K562 (cell line): ENCODE data around the gene TRIM44. TPM values are rescaled to one million over a fixed set of nuclear protein-coding genes. Genes with fewer than 3 reads are reported as not detected.

Source experiments
- ATAC-seq: fragments of 200-7000 bp; cut with Tn5 transposase; 3 replicates; pipeline ENCODE4 v1.9.1; 2020; ENCODE audit warnings: moderate library complexity
- BruUV-seq: library from RNA; stranded (reverse); fragments of 400-500 nt; replicated peaks from 2 replicates; lab custom pipeline; 2021; lab: Mats Ljungman, UMichigan
- CTCF ChIA-PET: fragments of 300-600 bp; formaldehyde crosslinking; extraction: SDS; loops from one replicate; lab custom pipeline; 2021; ENCODE audit warnings: low intra/inter-chr PET ratio; lab: Yijun Ruan, JAX
- POLR2A ChIA-PET: fragments of 300-600, 350-650 bp; sonication (Branson Sonifier 250); formaldehyde crosslinking; extraction: SDS; loops from one replicate; lab custom pipeline; 2021; ENCODE audit warnings: antibody characterized with exemption, inconsistent platforms; lab: Yijun Ruan, JAX
- DNase-seq, 4 experiments: peaks; one replicate each; pipeline versions ENCODE4 v3.0.0 to v3.0.0-alpha.2; 2011 to 2018; ENCODE audit warnings: low spot score in 3 of 4, mixed read lengths in 3 of 4; ENCODE audit errors: extremely low read depth in 1 of 4
- FAIRE-seq: peaks from 2 replicates; lab custom pipeline; 2011; peaks lifted over from hg19 to GRCh38; lab: Jason Lieb, UNC
- H2AFZ ChIP-seq: 2 replicates; pipeline ENCODE4 v1.6.0; 2011; ENCODE audit warnings: low read depth, low read length, control low read depth, inconsistent platforms
- H3K27ac ChIP-seq: fragments of 200-600 bp; 3 replicates; pipeline ENCODE4 v1.8.0; 2011; ENCODE audit warnings: low read depth, mild to moderate bottlenecking, control low read depth, inconsistent platforms, low read length, moderate library complexity, mixed read lengths; ENCODE audit errors: extremely low read depth
- H3K27me3 ChIP-seq, 2 experiments: fragments of 300-600 bp in 1 of 2; 2 replicates in 1 of 2; 3 replicates in 1 of 2; pipeline versions ENCODE4 v1.6.0 to v1.8.0; 2011; ENCODE audit warnings: inconsistent platforms in 2 of 2, low read length in 2 of 2, mild to moderate bottlenecking in 1 of 2, mixed read lengths in 1 of 2, moderate library complexity in 1 of 2; ENCODE audit not compliant: control insufficient read depth in 2 of 2, insufficient read depth in 2 of 2
- H3K36me3 ChIP-seq: fragments of 300-600 bp; 3 replicates; pipeline ENCODE4 v1.8.0; 2011; ENCODE audit warnings: mild to moderate bottlenecking, low read length, inconsistent platforms; ENCODE audit not compliant: control insufficient read depth, insufficient read depth
- H3K4me1 ChIP-seq, 2 experiments: fragments of 200-600 bp in 1 of 2; replicated peaks in 1 of 2; 2 replicates in 1 of 2; 3 replicates in 1 of 2; pipeline versions ENCODE4 v1.5.1 to v1.8.0; 2011; ENCODE audit warnings: inconsistent platforms in 2 of 2, low read length in 2 of 2, mild to moderate bottlenecking in 1 of 2, mixed read lengths in 1 of 2, moderate library complexity in 1 of 2; ENCODE audit not compliant: control insufficient read depth in 2 of 2, insufficient read depth in 2 of 2
- H3K4me2 ChIP-seq: 2 replicates; pipeline ENCODE4 v1.6.1; 2011; ENCODE audit warnings: low read length, control low read depth, inconsistent platforms, mixed read lengths; ENCODE audit not compliant: insufficient read depth
- H3K4me3 ChIP-seq: fragments of 200-600 bp; sonication (generic), shearing (Covaris generic); 2 replicates; pipeline ENCODE4 v1.5.1; 2016; ENCODE audit warnings: control low read depth, inconsistent platforms
- H3K79me2 ChIP-seq: fragments of 200-600 bp; 3 replicates; pipeline ENCODE4 v1.8.0; 2011; ENCODE audit warnings: low read length, inconsistent platforms; ENCODE audit not compliant: control insufficient read depth, insufficient read depth
- H3K9ac ChIP-seq, 2 experiments: 2 replicates each; pipeline versions ENCODE4 v1.6.0 to v1.6.1; 2011; ENCODE audit warnings: low read depth in 2 of 2, low read length in 2 of 2, control low read depth in 1 of 2, inconsistent platforms in 1 of 2, mild to moderate bottlenecking in 1 of 2, mixed read lengths in 1 of 2; ENCODE audit not compliant: insufficient read depth in 1 of 2
- H3K9me1 ChIP-seq: one replicate; pipeline ENCODE4 v1.6.0; 2011; ENCODE audit warnings: inconsistent platforms, mild to moderate bottlenecking, low read length, moderate library complexity; ENCODE audit not compliant: control insufficient read depth, insufficient read depth
- H3K9me3 ChIP-seq: replicated peaks from 2 replicates; pipeline ENCODE4 v1.5.1; 2011; ENCODE audit warnings: low read depth, low read length, inconsistent platforms; ENCODE audit not compliant: control insufficient read depth, insufficient read depth
- H4K20me1 ChIP-seq: replicated peaks from 2 replicates; pipeline ENCODE4 v1.6.1; 2011; ENCODE audit warnings: low read length, inconsistent platforms, mixed read lengths; ENCODE audit not compliant: control insufficient read depth, insufficient read depth
- MEIS2 ChIP-seq: fragments of 450-650 bp; IDR thresholded peaks from 2 replicates; pipeline ENCODE4 v1.6.1; 2014; ENCODE audit warnings: mild to moderate bottlenecking; ENCODE audit not compliant: partially characterized antibody
- WGBS: fragments of 100-300 bp; shearing (Covaris generic); methylation state at CpG from one replicate; pipeline ENCODE4 v1.1.6; 2016; ENCODE audit warnings: low coverage, mixed read lengths; ENCODE audit not compliant: insufficient coverage; ENCODE audit errors: missing lambda C conversion rate; 5-methylcytosine and 5-hydroxymethylcytosine counted together
- in situ Hi-C: fragments of 300-500 bp; cut with MboI; formaldehyde crosslinking; loops from 4 replicates; pipeline ENCODE4 v1.15.0; 2018; ENCODE audit warnings: inconsistent platforms, mixed read lengths
- intact Hi-C: fragments of 100-400 bp; cut with micrococcal nuclease; formaldehyde crosslinking; loops from 2 replicates; pipeline ENCODE4 v1.14.2; 2022
- polyA plus RNA-seq, 8 experiments: library from polyadenylated mRNA; depleted of rRNA in 4 of 8; stranded (reverse) in 5 of 8; unstranded in 3 of 8; fragments of >200 nt; fragmentation: Nextera tagmentation in 2 of 8; fragmentation: Illumina TruSeq in 1 of 8; extraction: Ambion mirVana in 2 of 8; extraction: Trizol in 1 of 8; gene quantifications; 2 replicates each; pipeline versions ENCODE4 v1.2.1 to v1.2.3, GENCODE V29; 2011 to 2014; ENCODE audit warnings: inconsistent platforms in 1 of 8, missing spikeins in 1 of 8
- total RNA-seq, 7 experiments: library from RNA; depleted of rRNA in 6 of 7; stranded (reverse); fragments of >200 nt in 6 of 7; fragmentation: Illumina TruSeq in 2 of 7; extraction: Trizol in 2 of 7; gene quantifications; 2 replicates each; pipeline versions ENCODE4 v1.2.1 to v1.2.3, GENCODE V29; 2011 to 2021; ENCODE audit warnings: low replicate concordance in 1 of 7
- TF ChIP-seq, protein P1 (sequence below), 2 experiments: IDR thresholded peaks in 1 of 2; conservative IDR thresholded peaks in 1 of 2; 2 replicates each; pipeline ENCODE4 v1.6.1; 2016; ENCODE audit warnings: low read depth in 2 of 2, mild to moderate bottlenecking in 1 of 2, missing compliant biosample characterization in 1 of 2, missing genetic modification characterization in 1 of 2, moderate library complexity in 1 of 2
- TF ChIP-seq, protein P2 (sequence below): fragments of 450-650 bp; conservative IDR thresholded peaks from 2 replicates; pipeline ENCODE4 v1.6.1; 2016; ENCODE audit warnings: missing genetic modification characterization, low read depth, mild to moderate bottlenecking, control low read depth, missing compliant biosample characterization

The TRIM44 gene
- total and polyA plus RNA-seq, 9 of the 15 experiments (the other 6 are each of a cell fraction or from before 2014, with no cell fraction given): 8.3 to 105 (median 37.2) TPM

DNA sequence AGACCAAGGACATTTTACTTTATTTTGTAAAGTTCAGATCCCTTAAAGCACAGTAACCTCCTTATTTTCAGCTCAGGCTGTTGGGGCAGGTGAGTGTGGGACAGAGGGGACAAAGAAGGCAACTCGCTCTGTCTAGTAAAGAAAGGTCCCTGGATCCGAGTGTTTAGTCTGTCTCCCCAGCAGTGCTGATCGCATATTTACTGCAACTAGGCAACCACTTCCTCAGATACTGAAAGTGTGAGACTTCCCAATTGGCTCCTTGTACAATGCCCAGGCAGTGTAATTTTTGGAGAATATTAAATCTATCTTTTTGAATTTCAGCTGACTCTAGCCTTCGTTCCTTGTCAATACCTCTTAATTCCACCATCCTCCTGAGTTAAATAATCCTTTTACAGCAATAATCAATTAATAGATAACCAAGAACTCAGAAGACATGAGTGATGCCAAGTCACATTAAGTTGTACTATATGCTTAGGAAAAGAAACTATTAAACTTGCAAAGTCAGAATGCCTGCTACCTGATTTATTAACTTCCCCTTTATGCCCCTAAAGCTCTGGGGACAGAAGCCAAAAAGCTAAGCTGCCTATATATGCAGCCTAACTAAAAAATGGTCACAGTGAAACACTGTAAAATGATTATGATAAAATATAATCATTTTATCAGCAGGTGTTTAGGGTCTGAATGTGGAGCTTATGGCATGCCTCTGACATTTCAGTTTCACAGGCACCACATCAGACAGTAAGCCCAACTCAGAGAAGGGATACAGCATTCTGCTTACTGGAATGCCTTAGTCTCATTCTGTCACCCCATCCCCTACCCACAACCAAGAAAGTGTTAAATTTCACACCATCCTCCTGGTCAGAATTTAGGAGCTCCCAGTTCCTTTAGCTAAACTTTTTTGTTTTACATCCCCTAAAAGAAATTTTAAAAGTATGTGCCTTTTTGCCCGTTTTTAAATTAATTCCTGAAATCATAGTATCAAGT lies 138.7 kb downstream of the TRIM44 start:
- CTCF ChIA-PET: no interaction called here
- peaks cover 4% of the 10 kb centered on the region; the same call in 2 of the 3 replicates for H3K36me3 ChIP-seq
- TF ChIP-seq, protein P1, sequence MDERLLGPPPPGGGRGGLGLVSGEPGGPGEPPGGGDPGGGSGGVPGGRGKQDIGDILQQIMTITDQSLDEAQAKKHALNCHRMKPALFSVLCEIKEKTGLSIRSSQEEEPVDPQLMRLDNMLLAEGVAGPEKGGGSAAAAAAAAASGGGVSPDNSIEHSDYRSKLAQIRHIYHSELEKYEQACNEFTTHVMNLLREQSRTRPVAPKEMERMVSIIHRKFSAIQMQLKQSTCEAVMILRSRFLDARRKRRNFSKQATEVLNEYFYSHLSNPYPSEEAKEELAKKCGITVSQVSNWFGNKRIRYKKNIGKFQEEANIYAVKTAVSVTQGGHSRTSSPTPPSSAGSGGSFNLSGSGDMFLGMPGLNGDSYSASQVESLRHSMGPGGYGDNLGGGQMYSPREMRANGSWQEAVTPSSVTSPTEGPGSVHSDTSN (CRISPR knock-in tag; IDR thresholded peaks at IDR 0.05; ENCODE audit: low read depth): no peak
- TF ChIP-seq, protein P1 (tag; conservative IDR thresholded peaks at IDR 0.05; ENCODE audit: low read depth): peak; percentile 64
- TF ChIP-seq MEIS2: peak; percentile 69
- TF ChIP-seq, protein P2, sequence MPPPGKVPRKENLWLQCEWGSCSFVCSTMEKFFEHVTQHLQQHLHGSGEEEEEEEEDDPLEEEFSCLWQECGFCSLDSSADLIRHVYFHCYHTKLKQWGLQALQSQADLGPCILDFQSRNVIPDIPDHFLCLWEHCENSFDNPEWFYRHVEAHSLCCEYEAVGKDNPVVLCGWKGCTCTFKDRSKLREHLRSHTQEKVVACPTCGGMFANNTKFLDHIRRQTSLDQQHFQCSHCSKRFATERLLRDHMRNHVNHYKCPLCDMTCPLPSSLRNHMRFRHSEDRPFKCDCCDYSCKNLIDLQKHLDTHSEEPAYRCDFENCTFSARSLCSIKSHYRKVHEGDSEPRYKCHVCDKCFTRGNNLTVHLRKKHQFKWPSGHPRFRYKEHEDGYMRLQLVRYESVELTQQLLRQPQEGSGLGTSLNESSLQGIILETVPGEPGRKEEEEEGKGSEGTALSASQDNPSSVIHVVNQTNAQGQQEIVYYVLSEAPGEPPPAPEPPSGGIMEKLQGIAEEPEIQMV: no peak
- TF ChIP-seq, all 486 proteins: peak for 2
- POLR2A ChIA-PET: interaction anchor here (0.6 to 2.4 kb wide), 4 partner anchors 9 to 1361 kb away, joined by 3 to 13 read pairs (median 4); no protein-coding TSS in a partner anchor
- no peak for DNase-seq
- Histone ChIP-seq H4K20me1 (no peaks in the 10 kb centered on the region), H3K9ac (no peak overlapping the region), H3K4me2 (no peak overlapping the region), H3K27ac (no peak overlapping the region), H3K79me2 (no peaks in the 10 kb centered on the region), H3K9me1 (no peaks in the 10 kb centered on the region), H3K4me1 (no peaks in the 10 kb centered on the region; a peak in 2 of 5 replicates), H3K27me3 (no peaks in the 10 kb centered on the region), H3K9me3 (no peaks in the 10 kb centered on the region), H3K4me3 (no peak overlapping the region), H2AFZ (no peak overlapping the region)
- intact Hi-C loops (no loop called here), in situ Hi-C loops (no loop called here)
- WGBS: 86% methylated on average over 5 of the region's 5 CpGs
- BruUV-seq: no TSS peak
- peak; percentile 40 for FAIRE-seq
- ATAC-seq: no peak
